Muscle layer of colon (tissue), 2 donors: Measurements from ENCODE around the gene BCL3.
"Not testable (repeated sequence)": the region's sequence is repeated elsewhere in the genome, so short reads cannot be mapped to it uniquely, and the experiment has no call there.

Experiments used
- H3K27ac ChIP-seq: one replicate; pipeline ENCODE4 v1.7.0; 2013; ENCODE audit warnings: low read depth, mild to moderate bottlenecking, low read length, moderate library complexity
- H3K27me3 ChIP-seq, 2 donors: one replicate each; pipeline ENCODE4 v1.7.0; 2013; ENCODE audit warnings: low read length in 2 of 2, mild to moderate bottlenecking in 2 of 2; ENCODE audit not compliant: insufficient read depth in 2 of 2, control insufficient read depth in 1 of 2
- H3K36me3 ChIP-seq: one replicate; pipeline ENCODE4 v1.7.0; 2013; ENCODE audit warnings: mild to moderate bottlenecking, low read length; ENCODE audit not compliant: insufficient read depth
- H3K4me1 ChIP-seq: one replicate; pipeline ENCODE4 v1.7.0; 2013; ENCODE audit warnings: mild to moderate bottlenecking, low read length; ENCODE audit not compliant: insufficient read depth
- H3K4me3 ChIP-seq, 2 donors: one replicate each; pipeline ENCODE4 v1.7.0; 2013; ENCODE audit warnings: low read length in 2 of 2, low read depth in 1 of 2, mild to moderate bottlenecking in 1 of 2, moderate library complexity in 1 of 2
- H3K9ac ChIP-seq: one replicate; pipeline ENCODE4 v1.7.0; 2013; ENCODE audit warnings: low read length
- H3K9me3 ChIP-seq: one replicate; pipeline ENCODE4 v1.7.0; 2013; ENCODE audit warnings: mild to moderate bottlenecking, low read length
- donor health status: abdominal sarcoma.
- donor health status: Adenocarcinoma of cecum.

BCL3 gene

GRCh38 chr19:44765949-44766335, 17.4 kb downstream of the BCL3 start:
- H3K36me3 ChIP-seq = no peaks in the 10 kb centered on the region
- no peak overlapping the region for H3K27ac ChIP-seq
- no peaks in the 10 kb centered on the region for H3K27me3 ChIP-seq
- no peaks in the 10 kb centered on the region for H3K4me1 ChIP-seq
- H3K9ac ChIP-seq = no peak overlapping the region
- no peaks in the 10 kb centered on the region for H3K9me3 ChIP-seq
- H3K4me3 ChIP-seq = no peak overlapping the region

GRCh38 chr19:44767295-44768180, 19.0 kb downstream of the BCL3 start:
- no peak overlapping the region for H3K27ac ChIP-seq
- H3K4me1 ChIP-seq = no peaks in the 10 kb centered on the region

GRCh38 chr19:44770550-44771257, 22.2 kb downstream of the BCL3 start:
- H3K4me3 ChIP-seq = peak overlapping the region in 1 of 2 donors; percentile 35
- H3K4me1 ChIP-seq = no peaks in the 10 kb centered on the region
- H3K9ac ChIP-seq = no peak overlapping the region
- H3K27ac ChIP-seq = no peak overlapping the region
- H3K9me3 ChIP-seq = no peaks in the 10 kb centered on the region
- no peaks in the 10 kb centered on the region for H3K36me3 ChIP-seq
- H3K27me3 ChIP-seq = no peaks in the 10 kb centered on the region

More at GRCh38 chr19:44767295-44768180, 19.0 kb downstream of the BCL3 start:
- H3K27me3 ChIP-seq = no peaks in the 10 kb centered on the region
- no peaks in the 10 kb centered on the region for H3K9me3 ChIP-seq
- no peak overlapping the region for H3K4me3 ChIP-seq
- H3K36me3 ChIP-seq = no peaks in the 10 kb centered on the region
- no peak overlapping the region for H3K9ac ChIP-seq

- H3K27ac ChIP-seq, H3K4me3 ChIP-seq, H3K36me3 ChIP-seq, H3K9ac ChIP-seq, H3K4me1 ChIP-seq, H3K9me3 ChIP-seq, H3K27me3 ChIP-seq: not testable (repeated sequence)
Measured at GRCh38 chr19:44772144-44772543, 23.6 kb downstream of the BCL3 start.

GRCh38 chr19:44772959-44773358, 24.5 kb downstream of the BCL3 start:
- Histone ChIP-seq H3K27ac (no peak overlapping the region), H3K9ac (no peak overlapping the region), H3K9me3 (no peaks in the 10 kb centered on the region), H3K4me3 (no peak overlapping the region), H3K4me1 (no peaks in the 10 kb centered on the region), H3K36me3 (no peaks in the 10 kb centered on the region), H3K27me3 (peaks cover 0 to 4% of the 10 kb centered on the region in 2 donors)

GRCh38 chr19:44775676-44776240, 27.2 kb downstream of the BCL3 start:
- Histone ChIP-seq H3K27ac (no peak overlapping the region), H3K9ac (no peak overlapping the region), H3K4me1 (no peaks in the 10 kb centered on the region), H3K9me3 (no peaks in the 10 kb centered on the region), H3K27me3 (peaks cover 0 to 9% of the 10 kb centered on the region in 2 donors), H3K36me3 (no peaks in the 10 kb centered on the region), H3K4me3 (no peak overlapping the region)

GRCh38 chr19:44776402-44777096, 28.0 kb downstream of the BCL3 start:
- H3K4me1 ChIP-seq = no peaks in the 10 kb centered on the region
- H3K36me3 ChIP-seq = no peaks in the 10 kb centered on the region
- peaks cover 0 to 9% of the 10 kb centered on the region in 2 donors for H3K27me3 ChIP-seq
- no peak overlapping the region for H3K4me3 ChIP-seq
- no peak overlapping the region for H3K27ac ChIP-seq
- H3K9me3 ChIP-seq = no peaks in the 10 kb centered on the region
- no peak overlapping the region for H3K9ac ChIP-seq

GRCh38 chr19:44777715-44778347, 29.3 kb downstream of the BCL3 start, which contains the start of gene CBLC:
CBLC (plus strand) TSS chr19:44777890; CDS start chr19:44777932, 42 bp downstream.
- no peaks in the 10 kb centered on the region for H3K4me1 ChIP-seq
- H3K27me3 ChIP-seq = peaks cover 0 to 9% of the 10 kb centered on the region in 2 donors

GRCh38 chr19:44779150-44779549, 30.6 kb downstream of the BCL3 start:
- Histone ChIP-seq H3K9ac (no peak overlapping the region), H3K27ac (no peak overlapping the region), H3K4me1 (no peaks in the 10 kb centered on the region), H3K4me3 (no peak overlapping the region), H3K9me3 (no peaks in the 10 kb centered on the region), H3K27me3 (peaks cover 0 to 9% of the 10 kb centered on the region in 2 donors), H3K36me3 (no peaks in the 10 kb centered on the region)

More at GRCh38 chr19:44777715-44778347, 29.3 kb downstream of the BCL3 start, which contains the start of gene CBLC:
- Histone ChIP-seq H3K36me3 (no peaks in the 10 kb centered on the region), H3K4me3 (no peak within 1 kb of the TSS), H3K9ac (no peak within 1 kb of the TSS), H3K27ac (no peak within 1 kb of the TSS), H3K9me3 (no peaks in the 10 kb centered on the region)

- H3K27me3 ChIP-seq, H3K27ac ChIP-seq, H3K4me3 ChIP-seq, H3K36me3 ChIP-seq, H3K4me1 ChIP-seq, H3K9me3 ChIP-seq, H3K9ac ChIP-seq: not testable (repeated sequence)
Measured at GRCh38 chr19:44781694-44782093, 33.2 kb downstream of the BCL3 start.
